Colonic mucosa (tissue), 4 donors: ENCODE data around the gene SYNE1. TPM values are rescaled to one million over a fixed set of nuclear protein-coding genes. Genes with fewer than 3 reads are reported as not detected.

Experiments
- DNase-seq: peaks from one replicate; pipeline ENCODE4 v3.0.0-alpha.2; 2020
- H3K27ac ChIP-seq: fragments of 200-600 bp; one replicate; pipeline ENCODE4 v1.8.0; 2021
- H3K27me3 ChIP-seq: fragments of 200-600 bp; one replicate; pipeline ENCODE4 v1.8.0; 2021
- H3K36me3 ChIP-seq: fragments of 200-600 bp; one replicate; pipeline ENCODE4 v1.8.0; 2021
- H3K4me1 ChIP-seq: fragments of 200-600 bp; one replicate; pipeline ENCODE4 v1.8.0; 2021; ENCODE audit warnings: mild to moderate bottlenecking
- H3K4me3 ChIP-seq: fragments of 200-600 bp; one replicate; pipeline ENCODE4 v1.8.0; 2021
- H3K9ac ChIP-seq, 2 donors: one replicate each; pipeline ENCODE4 v1.7.0; 2013; ENCODE audit warnings: control low read depth in 2 of 2, low read depth in 2 of 2, low read length in 2 of 2
- H3K9me3 ChIP-seq: fragments of 200-600 bp; one replicate; pipeline ENCODE4 v1.8.0; 2021
- intact Hi-C: fragments of 100-400 bp; cut with DNase I; formaldehyde crosslinking; loops from one replicate; pipeline ENCODE4 v1.14.1; 2022
- total RNA-seq, 2 donors: library from RNA; stranded (reverse); fragmentation: NEBNext Ultra II Directional in 1 of 2; extraction: Animal tissue kit (Norgen Biotek cat#: 25700) in 1 of 2; gene quantifications; one replicate each; pipeline ENCODE4 v1.2.1, GENCODE V29; 2021
- TF ChIP-seq, protein P1 (sequence below): fragments of 200-600 bp; IDR thresholded peaks from one replicate; pipeline ENCODE4 v1.8.0; 2022; ENCODE audit warnings: antibody characterized with exemption, mild to moderate bottlenecking
- donor health status: healthy.
- donor health status: DM: no; HTN: no; CAD: no.
- donor health status: DM: no; HTN: no; CAD: no.

Gene SYNE1
- total RNA-seq, 2 donors from 2014 or later = 11.6 to 23.7 TPM

DNA sequence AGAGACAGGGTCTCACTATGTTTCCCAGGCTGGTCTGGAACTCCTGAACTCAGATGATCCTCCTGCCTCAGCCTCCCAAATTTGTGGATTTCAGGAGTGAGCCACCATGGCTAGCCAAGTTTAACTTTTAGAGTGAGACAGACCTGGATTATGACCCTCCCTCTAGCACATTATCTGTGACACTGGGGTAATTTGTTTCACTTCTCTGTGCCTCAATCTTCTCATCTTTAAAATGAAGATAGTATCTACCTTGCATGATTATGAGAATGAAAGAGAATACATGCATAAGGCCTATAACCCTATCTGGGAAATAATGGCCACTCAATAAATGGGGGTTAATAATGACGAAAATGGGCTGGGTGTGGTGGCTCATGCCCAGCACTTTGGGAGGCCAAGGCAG lies 373.6 kb downstream of the SYNE1 start:
- TF ChIP-seq, protein P1, sequence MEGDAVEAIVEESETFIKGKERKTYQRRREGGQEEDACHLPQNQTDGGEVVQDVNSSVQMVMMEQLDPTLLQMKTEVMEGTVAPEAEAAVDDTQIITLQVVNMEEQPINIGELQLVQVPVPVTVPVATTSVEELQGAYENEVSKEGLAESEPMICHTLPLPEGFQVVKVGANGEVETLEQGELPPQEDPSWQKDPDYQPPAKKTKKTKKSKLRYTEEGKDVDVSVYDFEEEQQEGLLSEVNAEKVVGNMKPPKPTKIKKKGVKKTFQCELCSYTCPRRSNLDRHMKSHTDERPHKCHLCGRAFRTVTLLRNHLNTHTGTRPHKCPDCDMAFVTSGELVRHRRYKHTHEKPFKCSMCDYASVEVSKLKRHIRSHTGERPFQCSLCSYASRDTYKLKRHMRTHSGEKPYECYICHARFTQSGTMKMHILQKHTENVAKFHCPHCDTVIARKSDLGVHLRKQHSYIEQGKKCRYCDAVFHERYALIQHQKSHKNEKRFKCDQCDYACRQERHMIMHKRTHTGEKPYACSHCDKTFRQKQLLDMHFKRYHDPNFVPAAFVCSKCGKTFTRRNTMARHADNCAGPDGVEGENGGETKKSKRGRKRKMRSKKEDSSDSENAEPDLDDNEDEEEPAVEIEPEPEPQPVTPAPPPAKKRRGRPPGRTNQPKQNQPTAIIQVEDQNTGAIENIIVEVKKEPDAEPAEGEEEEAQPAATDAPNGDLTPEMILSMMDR = no peak
- H3K27ac ChIP-seq = no peak overlapping the region
- no peaks in the 10 kb centered on the region for H3K36me3 ChIP-seq
- no peak overlapping the region for H3K4me3 ChIP-seq
- intact Hi-C loops = loop anchor here (5.0 to 10.0 kb wide), 2 partner anchors 56 to 499 kb away; no protein-coding TSS in a partner anchor
- H3K9me3 ChIP-seq = no peaks in the 10 kb centered on the region
- H3K27me3 ChIP-seq = no peaks in the 10 kb centered on the region
- no peaks in the 10 kb centered on the region for H3K4me1 ChIP-seq
- no peak overlapping the region for H3K9ac ChIP-seq
- no peak for DNase-seq

DNA sequence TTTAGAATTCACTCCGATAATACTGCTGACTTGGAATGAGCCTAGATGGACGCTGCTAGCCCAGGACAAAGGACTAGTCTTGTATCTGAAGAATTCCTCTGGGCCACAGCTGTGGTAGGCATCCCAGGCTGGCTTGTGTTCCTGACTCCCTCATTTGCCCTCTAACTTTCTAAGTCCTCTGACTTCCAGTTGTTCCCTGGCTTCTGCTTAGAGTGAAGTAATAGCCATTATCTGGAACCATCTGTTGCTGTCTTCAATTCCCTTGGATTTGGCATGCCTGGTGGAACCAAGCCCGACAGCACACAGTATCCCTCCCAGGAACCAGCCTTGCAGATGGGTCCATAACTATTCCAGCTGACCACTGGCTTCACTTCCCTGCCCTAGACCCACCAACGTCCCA lies 376.0 kb downstream of the SYNE1 start:
- Histone ChIP-seq H3K4me1 (no peaks in the 10 kb centered on the region), H3K27ac (no peak overlapping the region), H3K9me3 (no peaks in the 10 kb centered on the region), H3K4me3 (no peak overlapping the region), H3K36me3 (no peaks in the 10 kb centered on the region), H3K27me3 (no peaks in the 10 kb centered on the region), H3K9ac (no peak overlapping the region)
- TF ChIP-seq, protein P1 = no peak
- intact Hi-C loops = loop anchor here (5.0 to 10.0 kb wide), 2 partner anchors 54 to 496 kb away; no protein-coding TSS in a partner anchor
- DNase-seq = no peak

DNA sequence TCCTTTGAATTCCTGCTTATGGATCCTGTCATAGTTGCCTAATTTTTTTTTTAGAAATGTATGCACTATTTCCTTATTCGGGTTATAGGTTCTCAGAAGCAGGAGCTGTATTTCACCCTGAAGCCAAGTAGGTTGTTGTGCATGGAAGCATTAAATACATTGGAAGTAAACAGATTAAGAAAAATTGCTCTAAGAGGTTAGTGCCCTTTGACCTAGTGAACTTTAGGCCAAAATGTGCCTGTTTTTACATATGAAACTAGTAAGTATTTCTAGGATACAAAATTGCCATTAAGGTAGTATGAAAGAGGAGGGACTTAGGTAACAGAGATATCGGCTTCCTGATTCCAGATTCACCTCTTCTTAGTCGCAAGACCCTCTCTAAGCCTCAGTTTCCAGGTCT lies 377.9 kb downstream of the SYNE1 start:
- Histone ChIP-seq H3K27ac (no peak overlapping the region), H3K4me3 (no peak overlapping the region), H3K4me1 (no peaks in the 10 kb centered on the region), H3K36me3 (no peaks in the 10 kb centered on the region), H3K9me3 (no peaks in the 10 kb centered on the region), H3K9ac (no peak overlapping the region), H3K27me3 (no peaks in the 10 kb centered on the region)
- no peak for DNase-seq
- intact Hi-C loops = no loop called here
- TF ChIP-seq, protein P1 = no peak

DNA sequence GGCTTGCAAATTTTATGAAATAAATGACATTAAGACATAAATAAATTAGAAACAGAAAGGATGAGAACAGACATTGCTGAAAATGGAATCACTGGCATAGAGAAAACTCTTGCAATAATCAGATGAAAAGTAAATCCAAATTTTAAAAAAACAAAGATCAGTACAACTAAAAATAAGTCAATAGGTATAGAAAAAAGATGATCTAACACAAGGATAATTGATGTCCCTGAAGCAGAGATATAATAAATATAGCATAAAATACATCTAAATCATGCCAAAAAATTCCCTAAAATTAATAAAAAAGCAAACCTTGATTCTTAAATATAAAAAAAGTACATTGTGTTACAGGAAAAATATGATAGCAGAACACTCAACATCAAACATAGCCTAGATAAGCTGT lies 379.6 kb downstream of the SYNE1 start:
- Histone ChIP-seq H3K4me1 (no peaks in the 10 kb centered on the region), H3K9ac (no peak overlapping the region), H3K36me3 (no peaks in the 10 kb centered on the region), H3K4me3 (no peak overlapping the region), H3K27me3 (no peaks in the 10 kb centered on the region), H3K9me3 (no peaks in the 10 kb centered on the region), H3K27ac (no peak overlapping the region)
- no peak for DNase-seq
- intact Hi-C loops = no loop called here
- TF ChIP-seq, protein P1 = no peak

DNA sequence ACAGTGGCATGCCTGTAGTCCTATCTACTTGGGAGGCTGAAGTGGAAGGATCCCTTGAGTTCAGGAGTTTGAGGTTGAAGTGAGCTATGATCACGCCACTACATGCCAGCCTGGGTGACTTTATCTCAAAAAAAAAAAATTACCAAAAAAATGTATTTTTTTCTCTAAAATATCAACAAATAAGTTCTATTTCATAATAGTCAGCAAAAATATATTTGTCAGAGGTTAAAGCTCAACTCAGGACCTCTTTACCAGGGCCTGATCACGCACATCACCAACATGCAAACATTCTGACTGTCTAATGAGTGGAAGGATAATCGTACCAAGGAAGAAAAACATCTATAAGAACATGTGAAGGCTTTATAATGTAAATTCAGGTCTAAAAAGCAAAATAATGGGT lies 387.0 kb downstream of the SYNE1 start:
- H3K27me3 ChIP-seq = no peaks in the 10 kb centered on the region
- TF ChIP-seq, protein P1 = no peak
- DNase-seq = no peak
- H3K27ac ChIP-seq = no peak overlapping the region
- H3K4me1 ChIP-seq = no peaks in the 10 kb centered on the region
- H3K36me3 ChIP-seq = no peaks in the 10 kb centered on the region
- no peaks in the 10 kb centered on the region for H3K9me3 ChIP-seq
- H3K9ac ChIP-seq = no peak overlapping the region
- intact Hi-C loops = no loop called here
- H3K4me3 ChIP-seq = no peak overlapping the region
